DMS153 treated with DMSO at 0.1 percent for 48 hours (cell line): ENCODE data around the gene LAMA1.
"Not testable (repeated sequence)": the region's sequence is repeated elsewhere in the genome, so short reads cannot be mapped to it uniquely, and the experiment has no call there.

Source experiments
- DNase-seq: peaks from one replicate; lab custom pipeline; 2025; ENCODE audit not compliant: unreplicated experiment; lab: John Stamatoyannopoulos, UW

Gene LAMA1, protein sequence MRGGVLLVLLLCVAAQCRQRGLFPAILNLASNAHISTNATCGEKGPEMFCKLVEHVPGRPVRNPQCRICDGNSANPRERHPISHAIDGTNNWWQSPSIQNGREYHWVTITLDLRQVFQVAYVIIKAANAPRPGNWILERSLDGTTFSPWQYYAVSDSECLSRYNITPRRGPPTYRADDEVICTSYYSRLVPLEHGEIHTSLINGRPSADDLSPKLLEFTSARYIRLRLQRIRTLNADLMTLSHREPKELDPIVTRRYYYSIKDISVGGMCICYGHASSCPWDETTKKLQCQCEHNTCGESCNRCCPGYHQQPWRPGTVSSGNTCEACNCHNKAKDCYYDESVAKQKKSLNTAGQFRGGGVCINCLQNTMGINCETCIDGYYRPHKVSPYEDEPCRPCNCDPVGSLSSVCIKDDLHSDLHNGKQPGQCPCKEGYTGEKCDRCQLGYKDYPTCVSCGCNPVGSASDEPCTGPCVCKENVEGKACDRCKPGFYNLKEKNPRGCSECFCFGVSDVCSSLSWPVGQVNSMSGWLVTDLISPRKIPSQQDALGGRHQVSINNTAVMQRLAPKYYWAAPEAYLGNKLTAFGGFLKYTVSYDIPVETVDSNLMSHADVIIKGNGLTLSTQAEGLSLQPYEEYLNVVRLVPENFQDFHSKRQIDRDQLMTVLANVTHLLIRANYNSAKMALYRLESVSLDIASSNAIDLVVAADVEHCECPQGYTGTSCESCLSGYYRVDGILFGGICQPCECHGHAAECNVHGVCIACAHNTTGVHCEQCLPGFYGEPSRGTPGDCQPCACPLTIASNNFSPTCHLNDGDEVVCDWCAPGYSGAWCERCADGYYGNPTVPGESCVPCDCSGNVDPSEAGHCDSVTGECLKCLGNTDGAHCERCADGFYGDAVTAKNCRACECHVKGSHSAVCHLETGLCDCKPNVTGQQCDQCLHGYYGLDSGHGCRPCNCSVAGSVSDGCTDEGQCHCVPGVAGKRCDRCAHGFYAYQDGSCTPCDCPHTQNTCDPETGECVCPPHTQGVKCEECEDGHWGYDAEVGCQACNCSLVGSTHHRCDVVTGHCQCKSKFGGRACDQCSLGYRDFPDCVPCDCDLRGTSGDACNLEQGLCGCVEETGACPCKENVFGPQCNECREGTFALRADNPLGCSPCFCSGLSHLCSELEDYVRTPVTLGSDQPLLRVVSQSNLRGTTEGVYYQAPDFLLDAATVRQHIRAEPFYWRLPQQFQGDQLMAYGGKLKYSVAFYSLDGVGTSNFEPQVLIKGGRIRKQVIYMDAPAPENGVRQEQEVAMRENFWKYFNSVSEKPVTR (N-terminal part only)

GRCh38 chr18:7117390-7118355 lies at the start of gene LAMA1:
LAMA1 (minus strand) TSS chr18:7117797; CDS start chr18:7117720, 77 bp downstream.
- DNase-seq = no peak

DNA sequence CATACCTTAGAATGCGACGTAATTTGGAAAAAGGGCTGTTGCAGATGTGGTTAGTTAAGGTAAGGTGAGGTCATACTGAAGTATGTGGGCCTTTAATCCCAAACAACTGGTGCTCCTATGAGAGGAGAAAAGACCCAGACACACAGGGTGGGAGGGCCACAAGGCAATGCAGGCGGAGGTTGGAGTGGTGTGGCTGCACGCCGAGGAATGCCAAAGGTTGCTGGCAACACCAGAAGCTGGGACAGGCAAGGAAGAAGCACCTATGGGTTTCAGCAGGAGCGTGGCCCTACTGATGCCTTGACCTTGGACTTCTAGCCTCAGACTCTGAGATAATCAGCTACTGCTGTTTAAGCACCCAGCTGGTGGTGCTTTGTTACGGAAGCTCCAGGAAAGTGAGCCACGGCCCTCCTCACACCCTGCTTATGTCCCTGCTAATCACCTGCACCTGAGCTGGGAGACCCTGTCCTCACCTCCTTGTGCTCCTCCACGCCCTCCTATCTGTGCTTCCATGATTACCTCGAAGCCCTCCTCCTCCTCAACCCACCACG lies 48.3 kb upstream of the LAMA1 start:
- DNase-seq = no peak

GRCh38 chr18:7164323-7165004 lies 46.9 kb upstream of the LAMA1 start:
- no peak for DNase-seq

DNA sequence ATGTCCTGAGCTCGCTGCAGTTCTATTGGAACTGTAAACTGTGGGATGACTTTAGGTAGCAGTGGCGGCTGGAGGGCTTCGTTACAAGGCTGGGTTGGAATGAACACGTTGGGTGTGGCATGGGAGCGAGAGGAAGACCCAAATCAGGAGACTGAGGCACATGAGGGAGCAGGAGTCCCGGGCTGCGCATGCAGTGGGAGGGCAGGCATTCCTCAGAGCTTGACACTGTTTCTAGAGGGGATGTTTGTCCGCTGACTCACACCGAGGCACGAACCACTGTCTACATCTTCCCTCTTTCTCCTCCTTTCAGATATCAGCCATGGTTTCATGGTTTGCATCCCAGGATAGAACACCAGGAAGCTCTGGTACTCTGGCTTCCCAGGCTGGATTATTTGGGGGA lies 40.6 kb upstream of the LAMA1 start:
- no peak for DNase-seq

DNA sequence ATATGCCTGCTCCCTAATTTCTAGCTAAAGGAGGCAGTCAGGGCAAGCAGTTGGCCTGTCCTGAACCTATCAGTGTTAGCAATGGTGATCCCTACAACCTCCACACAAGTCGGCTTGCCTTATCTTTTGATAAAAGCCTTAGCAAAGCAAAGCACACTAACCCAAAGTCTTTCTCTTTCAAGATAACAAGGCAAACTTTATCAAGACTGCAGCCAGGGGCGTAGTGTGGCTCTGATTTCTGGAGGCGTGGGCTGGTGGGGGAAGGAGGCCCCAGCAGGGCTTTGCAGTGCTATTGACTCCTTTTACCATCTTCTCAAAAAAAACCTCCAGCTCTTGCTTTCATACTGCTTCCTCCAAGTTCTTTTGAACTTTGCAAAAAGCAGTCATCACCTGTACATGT lies 40.2 kb upstream of the LAMA1 start:
- no peak for DNase-seq

- no peak for DNase-seq
These were observed 38.3 kb upstream of the LAMA1 start for GRCh38 chr18:7155887-7156286.

GRCh38 chr18:7155092-7155491 lies 37.5 kb upstream of the LAMA1 start:
- DNase-seq = no peak

DNA sequence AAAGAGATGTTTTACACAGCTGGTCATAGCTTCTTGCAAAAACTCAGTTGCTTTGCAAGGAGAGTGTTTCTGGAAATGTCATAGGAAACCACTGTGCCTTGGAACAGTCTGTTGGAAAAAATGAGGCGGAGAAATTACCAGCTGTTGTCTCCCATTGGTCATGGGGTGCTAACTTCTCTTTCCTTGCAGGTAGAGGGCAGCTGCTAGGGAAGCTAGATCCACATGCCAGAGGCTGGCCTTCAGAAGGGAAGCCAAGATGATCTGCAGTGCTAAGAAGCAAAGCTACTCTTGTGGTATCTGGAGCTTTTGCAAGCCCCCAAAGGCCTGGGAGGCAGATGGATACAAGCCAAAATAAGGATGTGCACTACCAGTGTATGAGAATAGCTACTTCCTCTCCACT lies 34.8 kb upstream of the LAMA1 start:
- no peak for DNase-seq

DNA sequence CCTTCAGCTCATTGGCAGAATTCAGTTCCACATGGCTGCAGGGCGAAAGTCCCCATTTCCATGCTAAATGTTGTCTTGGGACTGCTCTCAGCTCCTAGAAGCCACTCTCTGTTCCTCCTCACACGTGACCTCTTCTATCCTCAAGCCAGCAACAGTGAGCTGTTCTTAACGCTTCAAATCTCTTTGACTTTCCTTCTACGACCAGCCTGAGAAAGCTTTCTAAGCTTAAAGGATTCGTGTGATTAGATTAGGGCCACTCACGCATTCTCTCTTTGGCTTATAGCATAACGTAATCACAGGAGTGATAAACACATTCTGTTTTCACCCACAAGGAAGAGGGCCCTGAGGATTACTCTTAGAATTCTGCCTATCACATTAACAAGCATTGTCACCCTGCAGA lies 29.8 kb upstream of the LAMA1 start:
- no peak for DNase-seq

DNA sequence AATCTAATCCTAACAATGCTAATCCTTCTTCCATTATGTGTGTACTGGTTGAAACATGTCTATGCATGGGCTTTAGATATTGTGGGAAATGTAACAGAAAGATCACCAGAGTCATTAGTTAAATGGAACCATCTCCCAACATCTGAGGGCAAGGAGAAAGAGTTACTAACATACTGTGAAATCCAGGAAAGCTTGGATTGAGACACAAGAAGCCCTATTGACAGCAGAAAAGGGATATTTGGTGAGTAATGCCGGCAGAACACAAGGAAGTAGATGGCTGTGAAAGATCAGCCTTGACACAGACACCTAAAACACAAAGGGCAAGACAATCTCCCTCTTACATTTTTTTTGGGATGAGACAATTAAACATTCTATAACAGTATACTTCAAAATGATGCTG lies 28.5 kb upstream of the LAMA1 start:
- no peak for DNase-seq

GRCh38 chr18:7144921-7145320 lies 27.3 kb upstream of the LAMA1 start:
- not testable (repeated sequence) for DNase-seq

- no peak for DNase-seq
These were observed 23.7 kb upstream of the LAMA1 start for GRCh38 chr18:7141287-7141686.

GRCh38 chr18:7139409-7139808 lies 21.8 kb upstream of the LAMA1 start:
- no peak for DNase-seq

GRCh38 chr18:7133181-7133580 lies 15.6 kb upstream of the LAMA1 start:
- no peak for DNase-seq

- no peak for DNase-seq
These were observed 15.0 kb upstream of the LAMA1 start for GRCh38 chr18:7132356-7133150.

- no peak for DNase-seq
These were observed 4.8 kb upstream of the LAMA1 start for GRCh38 chr18:7122376-7122775.

GRCh38 chr18:7116792-7117389 lies 706 bp downstream of the LAMA1 start:
- no peak for DNase-seq
